ENCODE measurements around the gene AKR7A3. TPM values are rescaled to one million over a fixed set of nuclear protein-coding genes. Genes with fewer than 3 reads are reported as not detected.
A peak's percentile ranks its signal among the peaks of the same experiment; 100 is the strongest.

The AKR7A3 gene
- total RNA-seq, 4 donors from 2014 or later: 77.8 to 167 (median 102) TPM

DNA sequence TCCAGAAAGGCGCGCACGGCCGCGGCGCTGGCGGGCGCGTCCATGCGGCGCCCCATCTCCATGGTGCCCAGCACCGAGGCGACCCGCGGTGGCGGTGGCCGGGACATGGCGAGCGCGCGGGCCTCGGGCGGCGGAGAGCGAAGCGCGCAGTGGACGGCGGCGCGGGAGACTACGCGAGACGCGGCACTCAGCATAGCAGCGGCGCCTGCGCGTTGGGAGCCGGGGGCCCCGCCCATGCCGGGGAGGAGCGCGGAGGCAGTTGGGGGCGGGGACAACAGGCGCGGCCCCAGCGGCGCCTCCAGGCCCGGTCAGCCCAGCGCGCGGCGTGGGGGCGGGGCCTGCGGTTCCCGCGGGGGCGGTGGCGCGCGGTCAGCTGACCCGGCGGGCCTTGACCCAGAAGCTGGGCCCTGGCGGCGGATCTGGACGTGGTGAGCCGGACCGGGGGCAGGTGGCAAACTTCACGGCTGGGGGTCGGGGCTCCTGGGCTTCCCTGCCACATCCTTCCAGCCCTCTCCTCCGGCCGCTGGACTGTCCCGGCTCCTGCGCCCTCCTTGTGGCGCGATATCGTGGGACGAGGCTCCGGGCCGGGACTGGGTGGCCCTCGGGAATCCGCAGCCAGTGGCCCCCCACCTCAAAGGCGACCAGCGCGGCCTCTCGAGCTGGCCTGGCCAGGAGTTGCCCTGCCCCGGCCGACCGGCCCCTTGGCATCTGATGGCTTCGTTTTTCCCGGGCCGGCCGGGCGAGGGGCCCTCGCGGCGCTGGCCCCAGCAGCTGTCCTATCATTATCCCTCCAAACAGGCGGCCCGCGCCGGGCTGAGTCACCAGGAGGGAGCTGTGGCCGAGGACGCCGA, 23.6 kb upstream of the AKR7A3 start, which contains the start of the genes AKR7A2 and SLC66A1:
Gene AKR7A2, minus strand, starts transcription at position 214 of the 851 bp plus-strand sequence. Its CDS starts 20 bp downstream, at position 194.
Gene SLC66A1, plus strand, starts transcription at position 396 of the 851 bp plus-strand sequence. CDS start 5,352 bp downstream, outside the sequence.
- intact Hi-C loops (cut with DNase I; ENCODE audit: low total_unique reads) (no loop called here), in situ Hi-C loops (cut with MboI; ENCODE audit: low pct_ligation_motif_present in 1 of 4, low pct_unique_long_range_greater_than_20kb in 1 of 4, low sequenced_read_pairs in 3 of 4) (no loop called here)
- Histone ChIP-seq H3K9me3 (no peaks in the 10 kb centered on the region), H3K4me1 (peaks cover 14 to 55% (median 47%) of the 10 kb centered on the region in 4 donors), H3K27ac (peak within 1 kb of the TSS; percentile 89 to 93 (median 90)), H3K36me3 (no peaks in the 10 kb centered on the region), H3K27me3 (no peaks in the 10 kb centered on the region), H3K4me3 (peak within 1 kb of the TSS; percentile 67 to 89 (median 76))
- peak; percentile 95 for DNase-seq
- 0% methylated on average over 54 of the region's 105 CpGs; no CpG with 5 or more reads in 1 of the 2 donors for WGBS, 2 donors (ENCODE audit: low coverage in 1 of 2)
- TF ChIP-seq, protein P1, sequence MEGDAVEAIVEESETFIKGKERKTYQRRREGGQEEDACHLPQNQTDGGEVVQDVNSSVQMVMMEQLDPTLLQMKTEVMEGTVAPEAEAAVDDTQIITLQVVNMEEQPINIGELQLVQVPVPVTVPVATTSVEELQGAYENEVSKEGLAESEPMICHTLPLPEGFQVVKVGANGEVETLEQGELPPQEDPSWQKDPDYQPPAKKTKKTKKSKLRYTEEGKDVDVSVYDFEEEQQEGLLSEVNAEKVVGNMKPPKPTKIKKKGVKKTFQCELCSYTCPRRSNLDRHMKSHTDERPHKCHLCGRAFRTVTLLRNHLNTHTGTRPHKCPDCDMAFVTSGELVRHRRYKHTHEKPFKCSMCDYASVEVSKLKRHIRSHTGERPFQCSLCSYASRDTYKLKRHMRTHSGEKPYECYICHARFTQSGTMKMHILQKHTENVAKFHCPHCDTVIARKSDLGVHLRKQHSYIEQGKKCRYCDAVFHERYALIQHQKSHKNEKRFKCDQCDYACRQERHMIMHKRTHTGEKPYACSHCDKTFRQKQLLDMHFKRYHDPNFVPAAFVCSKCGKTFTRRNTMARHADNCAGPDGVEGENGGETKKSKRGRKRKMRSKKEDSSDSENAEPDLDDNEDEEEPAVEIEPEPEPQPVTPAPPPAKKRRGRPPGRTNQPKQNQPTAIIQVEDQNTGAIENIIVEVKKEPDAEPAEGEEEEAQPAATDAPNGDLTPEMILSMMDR (IDR thresholded peaks at IDR 0.05): peak in 3 of 5 experiments; percentile 12 to 43 (median 40)
- no peak for TF ChIP-seq EP300 (IDR thresholded peaks at IDR 0.05; ENCODE audit: low read depth)
- peak; percentile 76 to 95 (median 95) for TF ChIP-seq POLR2AphosphoS5 (IDR thresholded peaks at IDR 0.05)
- TF ChIP-seq POLR2A (IDR thresholded peaks at IDR 0.05): peak; percentile 54

DNA sequence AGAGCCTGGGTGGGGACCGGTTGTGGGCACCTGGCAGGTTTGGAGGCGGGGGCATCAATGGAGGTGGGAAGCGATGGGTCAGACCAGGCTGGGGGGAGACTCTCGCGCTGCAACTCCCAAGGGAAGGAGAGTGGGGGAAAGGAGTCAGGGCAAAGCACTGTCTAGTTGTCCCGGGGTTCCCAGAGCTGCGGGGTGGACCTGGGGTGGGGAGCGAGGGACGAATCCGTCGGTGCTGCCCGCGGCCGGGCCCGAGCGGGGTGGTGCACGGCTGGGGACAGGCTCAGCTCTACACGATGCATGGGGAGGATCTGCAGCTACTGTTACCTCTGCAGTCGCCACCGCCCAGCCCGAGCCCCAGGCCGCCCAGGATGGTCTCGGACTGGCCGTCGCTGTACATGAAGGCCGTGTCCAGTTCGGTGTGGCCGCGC, 22.9 kb upstream of the AKR7A3 start:
- DNase-seq: no peak
- Histone ChIP-seq H3K27me3 (no peaks in the 10 kb centered on the region), H3K4me1 (peaks cover 14 to 55% (median 48%) of the 10 kb centered on the region in 4 donors), H3K4me3 (peak overlapping the region; percentile 40 to 89 (median 72)), H3K36me3 (peaks cover 0 to under 1% (median 0%) of the 10 kb centered on the region in 4 donors), H3K9me3 (no peaks in the 10 kb centered on the region), H3K27ac (peak overlapping the region; percentile 89 to 93 (median 90))
- intact Hi-C loops (cut with DNase I; ENCODE audit: low total_unique reads) (no loop called here), in situ Hi-C loops (cut with MboI; ENCODE audit: low pct_ligation_motif_present in 1 of 4, low pct_unique_long_range_greater_than_20kb in 1 of 4, low sequenced_read_pairs in 3 of 4) (no loop called here)
- 0% methylated on average over 1 to 19 of the region's 29 CpGs for WGBS, 2 donors (ENCODE audit: low coverage in 1 of 2)
- TF ChIP-seq POLR2A (IDR thresholded peaks at IDR 0.05): peak; percentile 1
- no peak for TF ChIP-seq POLR2AphosphoS5 (IDR thresholded peaks at IDR 0.05)
- TF ChIP-seq, protein P1 (IDR thresholded peaks at IDR 0.05): no peak
- no peak for TF ChIP-seq EP300 (IDR thresholded peaks at IDR 0.05; ENCODE audit: low read depth)

DNA sequence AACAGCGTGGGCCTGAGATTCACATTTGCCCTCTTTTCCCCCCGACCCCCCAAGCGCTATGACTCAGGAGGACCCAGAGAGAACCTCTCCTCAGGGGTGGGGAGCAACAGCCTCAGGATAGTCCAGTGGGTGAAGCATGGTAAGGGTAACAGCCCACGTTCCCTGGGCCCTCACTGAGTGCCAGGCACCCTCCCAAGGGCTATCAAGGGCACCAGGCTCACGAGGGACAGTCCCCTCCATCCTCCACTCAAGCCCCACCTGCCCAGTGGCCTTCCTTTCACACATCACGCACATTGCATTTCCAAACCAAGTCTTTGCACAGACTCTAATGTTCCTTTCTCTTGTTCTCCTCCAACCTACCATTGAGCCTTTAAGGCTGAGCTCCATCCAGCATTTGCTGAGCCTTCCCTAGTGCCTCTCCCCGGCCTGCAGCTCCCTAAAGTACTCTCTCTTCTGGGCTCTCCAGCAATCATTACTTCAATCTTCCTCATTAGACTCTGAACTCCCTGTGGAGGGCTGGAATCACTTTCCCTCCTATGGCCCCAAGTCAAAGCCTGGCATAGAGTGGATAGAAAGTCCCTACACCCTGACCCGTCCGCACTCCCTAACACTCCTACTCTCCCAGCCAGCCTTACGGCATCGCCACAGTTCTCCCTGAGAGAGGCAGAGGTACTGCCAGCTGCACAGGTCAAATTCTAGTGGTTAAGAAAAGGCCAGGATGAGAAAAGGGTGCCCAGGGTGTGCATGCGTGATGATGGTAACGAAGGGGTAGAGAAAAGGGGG, 22.3 kb upstream of the AKR7A3 start:
- Histone ChIP-seq H3K36me3 (peaks cover 0 to 7% (median 2%) of the 10 kb centered on the region in 4 donors), H3K4me3 (peak overlapping the region; percentile 40 to 89 (median 72)), H3K9me3 (no peaks in the 10 kb centered on the region), H3K27me3 (no peaks in the 10 kb centered on the region), H3K27ac (peak overlapping the region; percentile 89 to 93 (median 90)), H3K4me1 (peaks cover 14 to 55% (median 45%) of the 10 kb centered on the region in 4 donors)
- intact Hi-C loops (cut with DNase I; ENCODE audit: low total_unique reads) (no loop called here), in situ Hi-C loops (cut with MboI; ENCODE audit: low pct_ligation_motif_present in 1 of 4, low pct_unique_long_range_greater_than_20kb in 1 of 4, low sequenced_read_pairs in 3 of 4) (no loop called here)
- WGBS, 2 donors (ENCODE audit: low coverage in 1 of 2): 22 to 39% methylated on average over 7 to 13 of the region's 13 CpGs
- DNase-seq: peak; percentile 41
- TF ChIP-seq POLR2AphosphoS5 (IDR thresholded peaks at IDR 0.05): peak in 1 of 3 donors; percentile 14
- TF ChIP-seq EP300 (IDR thresholded peaks at IDR 0.05; ENCODE audit: low read depth): no peak
- peak; percentile 46 for TF ChIP-seq POLR2A (IDR thresholded peaks at IDR 0.05)
- TF ChIP-seq, protein P1 (IDR thresholded peaks at IDR 0.05): no peak
